GM18861 (cell line): ENCODE data around the gene SCGB3A1.

ENCODE experiments used
- ATAC-seq: cut with Tn5 transposase; IDR thresholded peaks from one replicate; pipeline ENCODE4 v1.9.1; 2021; ENCODE audit not compliant: unreplicated experiment

The SCGB3A1 gene

GRCh38 chr5:180606215-180606785, 15.0 kb upstream of the SCGB3A1 start:
- ATAC-seq: no peak

- ATAC-seq: no peak
Observed at GRCh38 chr5:180605554-180606214, 14.4 kb upstream of the SCGB3A1 start.

GRCh38 chr5:180604271-180604670, 13.0 kb upstream of the SCGB3A1 start:
- ATAC-seq: no peak

GRCh38 chr5:180603076-180603594, 11.8 kb upstream of the SCGB3A1 start:
- no peak for ATAC-seq

GRCh38 chr5:180602481-180603075, 11.3 kb upstream of the SCGB3A1 start:
- ATAC-seq: no peak

- no peak for ATAC-seq
Observed at GRCh38 chr5:180601591-180602480, 10.5 kb upstream of the SCGB3A1 start.

GRCh38 chr5:180600554-180601041, 9.3 kb upstream of the SCGB3A1 start:
- ATAC-seq: no peak

GRCh38 chr5:180599981-180600553, 8.8 kb upstream of the SCGB3A1 start:
- ATAC-seq: no peak

GRCh38 chr5:180599590-180599914, 8.3 kb upstream of the SCGB3A1 start:
- ATAC-seq: no peak

GRCh38 chr5:180598797-180599589, 7.7 kb upstream of the SCGB3A1 start:
- no peak for ATAC-seq

GRCh38 chr5:180598316-180598701, 7.0 kb upstream of the SCGB3A1 start:
- ATAC-seq: no peak

- ATAC-seq: no peak
Observed at GRCh38 chr5:180596668-180597231, 5.5 kb upstream of the SCGB3A1 start.

GRCh38 chr5:180596115-180596667, 4.9 kb upstream of the SCGB3A1 start:
- ATAC-seq: no peak

GRCh38 chr5:180595381-180596114, 4.2 kb upstream of the SCGB3A1 start:
- no peak for ATAC-seq

- ATAC-seq: no peak
Observed at GRCh38 chr5:180595046-180595379, 3.7 kb upstream of the SCGB3A1 start.

- ATAC-seq: no peak
Observed at GRCh38 chr5:180594311-180595045, 3.2 kb upstream of the SCGB3A1 start.

- no peak for ATAC-seq
Observed at GRCh38 chr5:180593446-180594206, 2.3 kb upstream of the SCGB3A1 start.

GRCh38 chr5:180592176-180592575, 877 bp upstream of the SCGB3A1 start:
- ATAC-seq: no peak
